Natural killer cell (primary cell): ENCODE results near the gene C2CD3. TPM values are rescaled to one million over a fixed set of nuclear protein-coding genes. Genes with fewer than 3 reads are reported as not detected.

Source experiments
- ATAC-seq, 3 donors: fragments of 150-1000 bp in 2 of 3; fragments of 200-7000 bp in 1 of 3; cut with Tn5 transposase; 1 replicate in 1 of 3; 2 replicates in 2 of 3; pipeline ENCODE4 v1.10.0; 2021; ENCODE audit warnings: mild to moderate bottlenecking in 2 of 3, moderate library complexity in 2 of 3
- DNase-seq, 2 donors: peaks; one replicate each; pipeline versions ENCODE4 v3.0.0 to v3.0.0-alpha.2; 2013 to 2021; ENCODE audit warnings: mixed read lengths in 1 of 2
- H3K27ac ChIP-seq: one replicate; pipeline ENCODE4 v1.5.1; 2013; ENCODE audit warnings: mild to moderate bottlenecking, low read length
- H3K27me3 ChIP-seq: one replicate; pipeline ENCODE4 v1.6.1; 2013; ENCODE audit warnings: low read length; ENCODE audit not compliant: control insufficient read depth, insufficient read depth
- H3K36me3 ChIP-seq: one replicate; pipeline ENCODE4 v1.6.1; 2013; ENCODE audit warnings: low read length; ENCODE audit not compliant: control insufficient read depth, insufficient read depth
- H3K4me1 ChIP-seq: one replicate; pipeline ENCODE4 v1.6.1; 2013; ENCODE audit warnings: low read length; ENCODE audit not compliant: control insufficient read depth, insufficient read depth
- H3K4me3 ChIP-seq: one replicate; pipeline ENCODE4 v1.5.1; 2013; ENCODE audit warnings: low read length
- H3K9me3 ChIP-seq: one replicate; pipeline ENCODE4 v1.6.1; 2013; ENCODE audit warnings: low read length; ENCODE audit not compliant: control insufficient read depth, insufficient read depth
- H3K27ac Mint-ChIP-seq, 2 donors: one replicate each; pipeline ENCODE4 v1.8.0; 2022; ENCODE audit warnings: mild to moderate bottlenecking in 2 of 2, mixed read lengths in 2 of 2, moderate library complexity in 1 of 2
- H3K27me3 Mint-ChIP-seq, 2 donors: one replicate each; pipeline ENCODE4 v1.8.0; 2022; ENCODE audit warnings: low read depth in 2 of 2, mixed read lengths in 2 of 2
- H3K36me3 Mint-ChIP-seq: one replicate; pipeline ENCODE4 v1.8.0; 2022; ENCODE audit warnings: mixed read lengths
- H3K4me1 Mint-ChIP-seq, 2 donors: one replicate each; pipeline ENCODE4 v1.8.0; 2022; ENCODE audit warnings: mixed read lengths in 2 of 2
- H3K4me3 Mint-ChIP-seq: one replicate; pipeline ENCODE4 v1.8.0; 2022; ENCODE audit warnings: mild to moderate bottlenecking, moderate library complexity, mixed read lengths
- H3K9me3 Mint-ChIP-seq, 2 donors: one replicate each; pipeline ENCODE4 v1.8.0; 2022; ENCODE audit warnings: mixed read lengths in 2 of 2
- WGBS: methylation state at CpG from one replicate; pipeline ENCODE4 v1.1.7; 2013; ENCODE audit warnings: missing lambda C conversion rate; ENCODE audit not compliant: insufficient coverage; 5-methylcytosine and 5-hydroxymethylcytosine counted together
- intact Hi-C: fragments of 100-400 bp; cut with micrococcal nuclease; formaldehyde crosslinking; loops from one replicate; pipeline ENCODE4 v1.14.2; 2022
- total RNA-seq, 4 donors: library from RNA; stranded (reverse); fragments of 120-200 nt in 1 of 4; gene quantifications; one replicate each; pipeline versions ENCODE4 v1.2.3 to v1.2.4, GENCODE V29; 2013 to 2022
- TF ChIP-seq, protein P1 (sequence below): fragments of 200-600 bp; IDR thresholded peaks from one replicate; pipeline ENCODE4 v1.8.0; 2022; ENCODE audit warnings: antibody characterized with exemption

Gene C2CD3
- total RNA-seq, 3 donors from 2014 or later (not counting 1 experiment from before 2014, with no cell fraction given), result 55.0 to 67.6 (median 58.1) TPM

DNA sequence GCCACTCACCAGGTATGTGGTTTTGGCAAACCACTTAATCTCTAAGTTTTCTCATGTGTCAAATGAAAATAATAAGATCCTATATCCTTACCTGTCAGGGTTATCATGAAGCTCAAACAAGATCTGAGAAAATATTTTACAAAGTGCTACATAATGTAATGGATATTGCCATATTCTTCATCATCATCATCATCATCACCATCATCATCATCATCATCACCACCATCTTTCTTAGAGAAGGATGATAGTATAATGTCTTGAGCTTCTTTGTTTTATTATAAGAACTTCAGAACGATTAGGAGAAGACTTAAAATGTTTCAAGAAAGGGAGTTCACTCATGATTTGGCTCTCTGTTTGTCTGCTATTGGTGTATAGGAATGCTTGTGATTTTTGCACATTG lies 89.4 kb downstream of the C2CD3 start:
- intact Hi-C loops, result no loop called here
- H3K36me3 ChIP-seq, result peaks cover 44% of the 10 kb centered on the region
- no peaks in the 10 kb centered on the region for H3K4me1 ChIP-seq
- Mint-ChIP-seq H3K4me1 (peaks cover 0 to 5% of the 10 kb centered on the region in 2 donors), H3K9me3 (no peaks in the 10 kb centered on the region), H3K36me3 (peaks cover 20% of the 10 kb centered on the region), H3K4me3 (no peak overlapping the region), H3K27me3 (no peaks in the 10 kb centered on the region), H3K27ac (no peak overlapping the region)
- no peak for DNase-seq
- H3K9me3 ChIP-seq, result no peaks in the 10 kb centered on the region
- no peak for ATAC-seq
- no peak overlapping the region for H3K4me3 ChIP-seq
- H3K27me3 ChIP-seq, result no peaks in the 10 kb centered on the region
- TF ChIP-seq, protein P1, sequence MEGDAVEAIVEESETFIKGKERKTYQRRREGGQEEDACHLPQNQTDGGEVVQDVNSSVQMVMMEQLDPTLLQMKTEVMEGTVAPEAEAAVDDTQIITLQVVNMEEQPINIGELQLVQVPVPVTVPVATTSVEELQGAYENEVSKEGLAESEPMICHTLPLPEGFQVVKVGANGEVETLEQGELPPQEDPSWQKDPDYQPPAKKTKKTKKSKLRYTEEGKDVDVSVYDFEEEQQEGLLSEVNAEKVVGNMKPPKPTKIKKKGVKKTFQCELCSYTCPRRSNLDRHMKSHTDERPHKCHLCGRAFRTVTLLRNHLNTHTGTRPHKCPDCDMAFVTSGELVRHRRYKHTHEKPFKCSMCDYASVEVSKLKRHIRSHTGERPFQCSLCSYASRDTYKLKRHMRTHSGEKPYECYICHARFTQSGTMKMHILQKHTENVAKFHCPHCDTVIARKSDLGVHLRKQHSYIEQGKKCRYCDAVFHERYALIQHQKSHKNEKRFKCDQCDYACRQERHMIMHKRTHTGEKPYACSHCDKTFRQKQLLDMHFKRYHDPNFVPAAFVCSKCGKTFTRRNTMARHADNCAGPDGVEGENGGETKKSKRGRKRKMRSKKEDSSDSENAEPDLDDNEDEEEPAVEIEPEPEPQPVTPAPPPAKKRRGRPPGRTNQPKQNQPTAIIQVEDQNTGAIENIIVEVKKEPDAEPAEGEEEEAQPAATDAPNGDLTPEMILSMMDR, result no peak
- 100% methylated on average over 1 of the region's 1 CpG for WGBS
- no peak overlapping the region for H3K27ac ChIP-seq

DNA sequence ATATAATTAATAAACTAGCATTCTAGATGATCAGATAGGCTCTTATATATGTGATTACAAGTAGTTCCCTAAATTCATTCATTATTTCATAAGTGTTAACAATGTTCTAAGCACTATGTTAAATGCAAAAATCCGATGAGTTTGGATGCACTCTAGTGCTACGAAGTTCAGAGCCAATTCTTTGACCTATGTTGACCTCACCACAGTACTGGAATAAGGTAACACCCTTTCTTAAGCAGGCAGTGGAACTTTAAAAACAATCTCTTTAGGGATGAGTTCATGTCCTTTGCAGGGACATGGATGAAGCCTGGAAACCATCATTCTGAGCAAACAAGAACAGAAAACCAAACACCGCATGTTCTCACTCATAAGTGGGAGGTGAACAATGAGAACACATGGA lies 93.6 kb downstream of the C2CD3 start:
- no peak overlapping the region for H3K4me3 Mint-ChIP-seq
- peaks cover 50% of the 10 kb centered on the region for H3K36me3 ChIP-seq
- H3K9me3 ChIP-seq, result no peaks in the 10 kb centered on the region
- no peak overlapping the region for H3K4me3 ChIP-seq
- no peaks in the 10 kb centered on the region for H3K27me3 ChIP-seq
- ATAC-seq (no peak), DNase-seq (no peak)
- H3K27me3 Mint-ChIP-seq, result no peaks in the 10 kb centered on the region
- peaks cover 0 to 6% of the 10 kb centered on the region in 2 donors for H3K4me1 Mint-ChIP-seq
- H3K27ac ChIP-seq, result no peak overlapping the region
- TF ChIP-seq, protein P1, result no peak
- peaks cover 29% of the 10 kb centered on the region for H3K36me3 Mint-ChIP-seq
- no peaks in the 10 kb centered on the region for H3K4me1 ChIP-seq
- no peaks in the 10 kb centered on the region for H3K9me3 Mint-ChIP-seq
- no peak overlapping the region for H3K27ac Mint-ChIP-seq
- WGBS, result 95% methylated on average over 3 of the region's 3 CpGs
- intact Hi-C loops, result no loop called here

DNA sequence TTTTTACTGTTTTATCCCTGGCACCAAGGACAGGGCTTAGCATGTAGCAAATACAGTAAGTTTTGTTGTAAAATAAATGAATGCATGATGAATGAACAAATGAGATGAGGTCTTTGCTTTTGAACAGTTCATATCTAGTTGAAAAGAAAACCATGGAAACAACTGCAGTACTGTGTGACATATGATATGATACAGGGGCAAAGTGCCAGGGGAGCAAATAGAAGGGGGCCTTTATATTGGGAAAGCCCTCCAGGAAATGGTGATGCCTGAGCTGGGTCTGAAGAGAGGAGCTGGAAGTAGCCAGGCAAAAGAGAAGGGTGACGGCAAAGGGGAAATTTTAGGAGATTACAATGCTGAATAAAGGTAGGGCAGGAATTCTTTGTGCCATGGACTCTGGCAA lies 98.1 kb downstream of the C2CD3 start:
- intact Hi-C loops, result no loop called here
- WGBS, result 95% methylated on average over 1 of the region's 1 CpG
- peaks cover 22% of the 10 kb centered on the region for H3K36me3 Mint-ChIP-seq

DNA sequence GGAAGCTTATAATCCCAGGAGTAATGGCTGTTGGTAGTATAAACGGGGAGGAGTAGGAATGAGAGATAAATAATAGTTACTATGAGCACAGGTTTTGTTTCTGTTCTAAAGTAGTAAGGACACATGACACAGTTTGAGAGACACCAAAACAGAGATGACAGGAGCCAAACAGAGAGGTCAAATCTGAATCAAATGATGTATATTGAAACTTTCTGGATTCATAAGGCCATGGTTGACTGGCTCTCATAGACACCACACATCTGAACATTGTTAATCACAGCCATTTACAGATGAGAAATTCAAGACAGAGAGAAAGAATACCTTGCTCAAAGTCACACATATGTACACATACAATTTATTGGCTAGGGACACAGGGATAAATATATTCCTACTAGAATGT lies 98.5 kb downstream of the C2CD3 start:
- Mint-ChIP-seq H3K36me3 (peaks cover 22% of the 10 kb centered on the region), H3K4me3 (no peak overlapping the region), H3K9me3 (no peaks in the 10 kb centered on the region), H3K4me1 (peaks cover 0 to 12% of the 10 kb centered on the region in 2 donors), H3K27me3 (no peaks in the 10 kb centered on the region), H3K27ac (no peak overlapping the region)
- TF ChIP-seq, protein P1, result no peak
- no peaks in the 10 kb centered on the region for H3K9me3 ChIP-seq
- DNase-seq, result no peak
- intact Hi-C loops, result no loop called here
- H3K36me3 ChIP-seq, result peaks cover 51% of the 10 kb centered on the region
- WGBS, result 81% methylated on average over 1 of the region's 1 CpG
- no peak overlapping the region for H3K4me3 ChIP-seq
- no peaks in the 10 kb centered on the region for H3K27me3 ChIP-seq
- H3K27ac ChIP-seq, result no peak overlapping the region
- ATAC-seq, result no peak
- no peaks in the 10 kb centered on the region for H3K4me1 ChIP-seq

More for the DNA sequence above, 98.1 kb downstream of the C2CD3 start:
- no peaks in the 10 kb centered on the region for H3K9me3 Mint-ChIP-seq
- no peak overlapping the region for H3K4me3 ChIP-seq
- no peaks in the 10 kb centered on the region for H3K4me1 ChIP-seq
- no peak for ATAC-seq
- H3K27me3 Mint-ChIP-seq, result no peaks in the 10 kb centered on the region
- H3K27ac ChIP-seq, result no peak overlapping the region
- H3K4me3 Mint-ChIP-seq, result no peak overlapping the region
- DNase-seq, result no peak
- H3K9me3 ChIP-seq, result no peaks in the 10 kb centered on the region
- H3K27me3 ChIP-seq, result no peaks in the 10 kb centered on the region
- H3K36me3 ChIP-seq, result peaks cover 51% of the 10 kb centered on the region
- TF ChIP-seq, protein P1, result no peak
- peaks cover 0 to 12% of the 10 kb centered on the region in 2 donors for H3K4me1 Mint-ChIP-seq
- no peak overlapping the region for H3K27ac Mint-ChIP-seq
